HG03139 (cell line): ENCODE measurements around the gene NKD1.

Experiments
- ATAC-seq: cut with Tn5 transposase; IDR thresholded peaks from one replicate; pipeline ENCODE4 v1.9.1; 2021; ENCODE audit not compliant: unreplicated experiment

The NKD1 gene

DNA sequence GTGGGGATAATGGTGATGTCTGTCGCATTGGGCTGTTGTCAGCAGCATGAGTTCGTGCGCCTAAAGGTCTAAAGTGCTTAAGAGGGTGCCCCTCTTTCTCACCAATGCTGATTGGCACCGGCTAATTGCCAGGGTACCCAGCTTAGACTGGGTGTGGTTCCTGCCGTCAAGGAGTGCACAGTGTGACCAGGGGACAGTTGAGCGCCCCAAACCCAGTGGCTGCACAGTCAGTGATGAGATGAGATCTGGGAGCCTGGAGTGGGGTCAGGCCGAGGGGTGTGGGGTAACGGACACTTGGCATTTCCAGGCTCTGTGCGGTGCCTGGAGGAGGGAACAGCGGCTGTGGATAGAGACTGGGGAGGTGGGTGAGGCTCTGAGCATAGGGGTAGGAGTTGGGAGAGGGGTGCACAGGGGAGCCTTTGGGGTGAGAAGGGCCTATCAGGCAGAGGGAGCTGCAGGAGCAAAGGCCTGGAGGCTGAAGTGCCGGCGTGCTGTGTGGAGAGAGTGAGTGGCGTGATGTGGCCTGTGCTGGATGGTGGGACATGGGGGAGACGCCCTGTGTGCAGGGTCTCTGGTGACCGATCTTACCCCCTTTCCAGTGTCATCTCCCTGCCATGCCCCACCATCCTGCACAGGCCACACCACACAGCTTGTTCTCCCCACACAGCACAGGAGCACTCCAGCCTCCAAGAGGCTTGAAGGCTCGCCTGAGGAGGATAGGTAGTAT is 74.6 kb downstream of the NKD1 start:
- ATAC-seq = no peak

GRCh38 chr16:50624449-50624970 is 76.3 kb downstream of the NKD1 start:
- ATAC-seq = no peak

GRCh38 chr16:50625374-50625773 is 77.2 kb downstream of the NKD1 start:
- no peak for ATAC-seq

GRCh38 chr16:50626868-50627267 is 78.7 kb downstream of the NKD1 start:
- ATAC-seq = no peak

DNA sequence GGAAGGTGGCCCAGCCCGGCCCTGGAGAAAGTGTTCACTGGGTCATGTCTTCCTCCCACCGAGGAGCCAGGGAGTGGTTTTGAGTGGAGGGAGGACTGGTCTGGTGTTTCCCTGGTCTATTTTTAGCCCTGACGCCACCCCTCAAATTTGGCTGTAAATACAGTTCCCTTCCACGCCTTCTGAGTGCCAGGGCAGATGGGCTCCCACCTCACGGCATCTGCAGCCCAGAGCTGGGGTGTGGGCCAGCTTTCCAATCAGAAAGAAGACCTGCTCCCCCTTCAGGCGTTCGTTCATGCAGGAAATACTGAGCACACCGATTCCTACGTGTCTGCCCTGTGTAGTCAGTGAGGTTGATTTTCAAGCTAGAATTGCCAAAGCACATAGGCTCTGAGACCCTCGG is 79.2 kb downstream of the NKD1 start:
- no peak for ATAC-seq

- ATAC-seq = no peak
Measured at GRCh38 chr16:50628156-50628802, 80.1 kb downstream of the NKD1 start.

DNA sequence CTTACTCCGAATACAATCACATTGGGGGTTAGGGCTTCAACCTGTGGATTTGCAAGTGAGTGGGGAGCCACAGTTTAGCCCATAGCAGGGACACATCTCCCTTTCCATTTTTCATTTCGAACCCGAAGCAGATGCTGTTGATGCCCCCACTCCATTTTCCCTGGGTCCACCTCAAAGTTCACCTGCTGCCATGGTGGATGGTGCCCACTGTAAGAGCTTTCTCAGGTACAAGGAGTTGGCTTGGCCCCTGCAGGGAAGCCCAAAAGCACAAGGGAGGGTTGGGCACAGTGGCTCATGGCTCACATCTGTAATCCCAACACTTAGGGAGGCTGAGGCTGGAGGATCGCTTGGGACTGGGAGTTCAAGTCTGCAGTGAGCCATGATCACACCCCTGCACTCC is 81.1 kb downstream of the NKD1 start:
- no peak for ATAC-seq

- ATAC-seq = no peak
Measured at GRCh38 chr16:50630394-50631020, 82.3 kb downstream of the NKD1 start.

GRCh38 chr16:50631249-50631984 is 83.2 kb downstream of the NKD1 start:
- ATAC-seq = no peak

DNA sequence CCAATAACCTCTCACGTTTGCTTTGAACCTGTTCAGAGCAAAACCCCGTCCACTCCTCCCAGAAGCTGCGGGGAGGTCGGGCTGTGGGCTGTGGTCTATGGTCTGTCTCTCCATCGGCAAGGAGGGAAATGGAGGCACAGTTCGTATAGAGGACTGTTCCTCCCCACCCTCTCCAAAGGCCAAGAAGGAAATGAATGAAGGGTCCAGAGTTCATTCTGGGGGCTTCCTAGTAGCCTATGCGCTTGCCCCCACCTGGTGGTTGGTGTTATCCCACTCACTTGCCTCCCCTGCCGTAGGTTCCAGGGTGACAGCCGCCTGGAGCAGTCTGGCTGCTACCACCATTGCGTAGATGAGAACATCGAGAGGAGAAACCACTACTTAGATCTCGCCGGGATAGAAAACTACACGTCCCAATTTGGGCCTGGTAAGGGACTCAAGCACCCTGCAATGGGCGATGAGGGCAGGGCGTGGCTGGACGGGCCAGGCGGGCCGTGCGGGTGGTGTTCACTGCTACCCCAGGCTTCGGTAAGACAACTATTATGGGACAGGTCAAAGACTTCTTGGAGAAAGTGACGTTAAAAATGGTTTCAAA is 83.9 kb downstream of the NKD1 start:
- ATAC-seq = no peak

DNA sequence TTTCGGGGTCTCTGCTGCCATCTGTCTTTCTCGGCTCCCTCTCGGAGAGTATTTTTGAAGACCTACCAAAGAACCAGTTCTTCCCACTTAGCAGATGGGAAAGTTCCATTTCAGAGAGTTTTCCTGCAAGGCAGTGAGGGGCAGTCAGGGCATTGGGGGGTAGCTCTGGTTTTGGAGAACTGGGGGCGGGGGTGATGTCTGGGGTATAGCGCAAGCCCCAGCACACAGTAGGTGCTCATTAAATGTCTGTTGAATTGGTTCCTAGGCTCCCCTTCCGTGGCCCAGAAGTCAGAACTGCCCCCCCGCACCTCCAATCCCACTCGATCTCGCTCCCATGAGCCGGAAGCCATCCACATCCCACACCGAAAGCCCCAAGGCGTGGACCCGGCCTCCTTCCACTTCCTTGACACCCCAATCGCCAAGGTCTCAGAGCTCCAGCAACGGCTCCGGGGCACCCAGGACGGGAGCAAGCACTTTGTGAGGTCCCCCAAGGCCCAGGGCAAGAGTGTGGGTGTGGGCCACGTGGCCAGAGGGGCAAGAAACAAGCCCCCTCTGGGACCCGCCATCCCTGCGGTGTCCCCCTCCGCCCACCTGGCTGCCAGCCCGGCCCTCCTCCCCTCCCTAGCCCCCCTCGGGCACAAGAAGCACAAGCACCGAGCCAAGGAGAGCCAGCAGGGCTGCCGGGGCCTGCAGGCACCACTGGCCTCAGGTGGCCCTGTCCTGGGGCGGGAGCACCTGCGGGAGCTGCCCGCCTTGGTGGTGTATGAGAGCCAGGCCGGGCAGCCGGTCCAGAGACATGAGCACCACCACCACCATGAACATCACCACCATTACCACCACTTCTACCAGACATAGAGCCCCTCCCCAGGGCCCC is 85.0 kb downstream of the NKD1 start:
- ATAC-seq = no peak

DNA sequence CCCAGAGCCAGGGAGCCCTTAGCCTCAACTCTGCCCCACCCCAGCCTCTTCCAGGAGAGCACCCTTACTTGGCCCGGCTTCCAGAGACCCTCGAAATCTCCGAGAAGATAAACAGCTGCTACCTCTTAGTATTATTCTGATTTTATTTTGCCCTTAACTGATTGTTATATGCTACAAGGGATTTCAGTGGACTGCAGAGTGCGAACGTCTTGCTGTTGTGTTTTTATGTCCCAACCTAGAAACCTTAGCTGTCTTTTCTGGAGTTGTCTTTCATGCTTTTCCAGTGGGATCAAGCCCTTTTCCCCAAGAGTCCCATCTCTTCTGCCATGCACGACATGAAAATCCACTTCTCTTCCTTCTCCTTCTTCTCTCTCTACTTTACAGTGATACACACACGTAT is 85.9 kb downstream of the NKD1 start:
- no peak for ATAC-seq

DNA sequence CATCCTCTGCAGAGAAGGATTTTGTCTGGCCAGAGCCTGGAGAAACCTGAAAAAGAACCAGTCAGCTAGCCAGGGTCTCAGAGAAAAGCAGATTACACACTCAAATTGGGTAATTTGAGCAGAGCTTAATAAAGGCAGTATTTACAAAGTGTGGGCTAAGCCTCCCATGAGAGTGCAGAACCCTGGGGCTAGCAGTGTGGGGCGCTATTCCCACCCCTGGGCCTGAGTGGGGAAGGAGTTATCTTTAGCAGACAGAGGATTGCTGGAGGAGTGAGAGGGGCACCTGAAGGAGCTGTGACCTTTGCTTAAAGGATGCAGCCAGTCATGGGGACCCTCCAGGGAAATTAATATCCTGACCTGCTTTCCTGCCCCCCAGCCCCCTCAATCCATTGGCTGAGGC is 86.8 kb downstream of the NKD1 start:
- ATAC-seq = no peak

DNA sequence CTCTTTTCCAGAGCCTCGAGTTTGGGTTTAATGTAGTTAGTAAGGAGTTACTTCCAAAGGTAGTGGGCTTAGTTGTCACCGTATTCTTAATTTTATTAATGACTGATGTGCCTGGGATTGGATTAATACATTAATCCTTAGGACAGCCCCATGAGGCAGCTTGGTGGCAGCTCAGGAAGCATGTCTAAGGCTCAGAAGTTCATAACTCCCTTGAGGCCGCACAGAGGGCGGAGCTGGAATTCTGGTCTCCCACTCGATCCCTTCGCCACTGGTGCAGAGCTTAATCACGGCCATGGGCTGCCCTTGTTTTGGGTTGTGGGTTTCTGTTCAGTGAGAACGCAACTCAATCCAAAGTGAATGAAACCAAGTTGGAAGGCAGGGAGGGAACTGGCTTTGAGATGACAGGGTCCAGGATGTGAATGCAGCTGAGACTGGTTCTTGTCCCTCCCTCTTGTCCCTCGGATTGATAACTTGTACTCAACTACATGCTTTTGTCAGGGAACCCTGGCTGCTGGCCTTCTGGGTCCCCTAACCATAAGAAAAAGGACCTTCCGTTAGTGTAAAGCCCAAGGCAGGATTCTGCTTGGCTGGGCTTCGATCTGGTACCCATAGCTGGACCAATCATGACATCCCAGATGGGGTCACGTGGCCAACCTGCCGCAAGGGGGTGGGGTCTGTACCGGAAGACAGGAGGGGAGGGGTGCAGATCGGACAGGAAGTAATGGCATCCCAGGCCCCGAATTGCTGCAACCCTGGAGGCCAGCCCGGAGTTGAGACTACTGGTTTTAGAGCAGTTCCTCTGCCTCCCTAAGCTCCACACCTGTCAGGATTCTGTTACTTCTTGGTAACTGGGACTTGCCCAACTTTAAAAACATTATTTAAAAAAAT is 87.6 kb downstream of the NKD1 start:
- no peak for ATAC-seq

DNA sequence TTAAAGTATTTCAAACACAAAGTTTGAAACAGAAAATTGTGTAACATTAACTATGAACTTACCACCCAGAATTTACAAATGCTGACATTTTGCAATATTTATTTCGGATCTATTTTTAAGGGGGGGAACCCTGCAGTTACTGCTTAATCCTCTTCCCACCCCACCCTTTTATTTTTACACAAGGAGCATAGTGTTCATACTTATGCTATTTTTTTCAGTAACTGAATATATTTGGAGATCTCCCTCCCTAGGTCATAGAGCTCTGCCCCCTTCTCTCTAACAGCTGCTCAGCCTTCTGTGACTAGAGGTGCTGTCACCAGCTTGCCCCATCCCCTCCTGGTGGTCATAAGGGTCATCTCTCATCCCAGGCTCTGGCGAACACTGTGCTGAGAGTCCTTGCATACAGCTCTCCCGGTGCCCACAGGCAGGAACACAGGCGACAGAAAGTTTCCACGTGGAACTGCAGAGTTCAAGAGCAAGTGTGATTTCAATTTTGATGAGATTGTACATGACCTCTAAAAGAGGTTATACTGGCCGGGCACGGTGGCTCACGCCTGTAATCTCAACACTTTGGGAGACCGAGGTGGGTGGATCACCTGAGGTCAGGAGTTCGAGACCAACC is 88.7 kb downstream of the NKD1 start:
- ATAC-seq = no peak

DNA sequence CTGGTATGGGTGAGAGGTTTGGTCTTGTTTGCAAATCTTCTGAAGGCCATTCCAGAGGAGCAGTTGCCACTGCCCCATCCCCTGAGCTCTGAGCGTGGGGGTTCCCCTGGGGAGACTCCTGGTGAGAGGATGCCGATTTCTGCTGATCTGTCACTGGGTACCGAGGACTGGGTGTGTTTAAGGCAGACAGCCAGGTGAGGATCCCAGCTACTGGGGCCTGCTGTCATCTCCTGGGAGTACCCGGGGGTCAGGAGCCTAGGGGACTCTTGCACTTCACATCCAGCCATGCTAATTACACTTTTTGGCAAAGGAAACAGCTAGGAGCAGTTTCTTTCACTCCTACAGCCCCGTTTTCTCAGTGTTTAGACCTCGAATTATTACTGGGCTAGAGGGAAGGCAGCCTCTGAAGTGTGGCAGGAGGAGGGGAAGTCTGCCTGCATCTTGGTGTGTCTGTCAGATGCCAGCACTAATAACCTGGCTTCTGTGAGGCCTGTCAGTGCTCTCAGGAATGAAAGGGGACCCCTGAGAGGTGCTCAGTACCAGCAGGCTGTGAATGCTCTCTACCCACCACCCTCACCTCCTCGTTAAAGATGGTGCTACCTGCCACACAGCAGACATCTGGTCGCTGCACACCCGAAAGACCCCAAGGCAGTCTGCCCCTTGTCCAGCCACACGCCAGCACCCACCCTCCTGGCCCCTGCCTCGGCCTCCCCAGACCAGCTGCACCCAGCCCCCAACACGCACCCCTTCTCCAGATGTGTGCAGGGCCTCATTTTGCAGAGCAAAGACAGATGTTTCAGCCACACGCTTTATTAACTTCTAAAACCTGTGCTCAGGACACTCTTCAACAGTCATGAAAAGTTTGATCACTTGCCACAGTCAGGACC is 89.8 kb downstream of the NKD1 start:
- ATAC-seq = no peak

- no peak for ATAC-seq
Measured at GRCh38 chr16:50638816-50639670, 90.8 kb downstream of the NKD1 start.
